Lower leg skin (tissue), 4 donors: ENCODE measurements around the gene GABARAPL2. TPM values are rescaled to one million over a fixed set of nuclear protein-coding genes. Genes with fewer than 3 reads are reported as not detected.

Source experiments
- DNase-seq, 2 donors: peaks; one replicate each; pipeline ENCODE4 v3.0.0-alpha.2; 2019; ENCODE audit warnings: low spot score in 2 of 2
- H3K4me3 ChIP-seq: fragments of 200-600 bp; sonication (generic); 2 replicates; pipeline ENCODE4 v1.5.1; 2017; ENCODE audit warnings: mild to moderate bottlenecking, low read depth; ENCODE audit not compliant: poor library complexity, severe bottlenecking
- CTCF ChIP-seq, 3 donors: fragments of 450-650 bp; IDR thresholded peaks; one replicate each; pipeline ENCODE4 v1.5.1; 2016; ENCODE audit warnings: antibody characterized with exemption in 3 of 3, mild to moderate bottlenecking in 3 of 3, moderate library complexity in 2 of 3
- POLR2A ChIP-seq, 2 donors: fragments of 450-650 bp; IDR thresholded peaks; one replicate each; pipeline ENCODE4 v1.6.1; 2016 to 2017; ENCODE audit warnings: antibody characterized with exemption in 2 of 2, mild to moderate bottlenecking in 1 of 2, moderate library complexity in 1 of 2
- WGBS, 2 donors: methylation state at CpG; one replicate each; pipeline ENCODE4 v1.1.5; 2018; 5-methylcytosine and 5-hydroxymethylcytosine counted together
- intact Hi-C: fragments of 100-400 bp; cut with DNase I; formaldehyde crosslinking; loops from one replicate; pipeline ENCODE4 v1.15.0; 2023; ENCODE audit warnings: low total_unique reads
- total RNA-seq, 4 donors: library from RNA; depleted of rRNA; stranded (reverse); fragments of >200 nt; gene quantifications; one replicate each; pipeline ENCODE4 v1.1.0, GENCODE V29; 2016

GABARAPL2 gene
- total RNA-seq, 4 donors from 2014 or later = 119 to 176 (median 149) TPM

- H3K4me3 ChIP-seq = no peak overlapping the region
- no peak for DNase-seq
- 87 to 97% methylated on average over 3 of the region's 3 CpGs for WGBS, 2 donors
- intact Hi-C loops = no loop called here
- TF ChIP-seq CTCF (IDR thresholded peaks at IDR 0.05) = no peak
- no peak for TF ChIP-seq POLR2A (IDR thresholded peaks at IDR 0.05)
Measured at GRCh38 chr16:75617121-75617520, 50.9 kb downstream of the GABARAPL2 start.

GRCh38 chr16:75618780-75619179, 52.6 kb downstream of the GABARAPL2 start:
- 86 to 100% methylated on average over 2 of the region's 2 CpGs for WGBS, 2 donors
- H3K4me3 ChIP-seq = no peak overlapping the region
- intact Hi-C loops = no loop called here
- DNase-seq = no peak
- no peak for TF ChIP-seq CTCF (IDR thresholded peaks at IDR 0.05)
- no peak for TF ChIP-seq POLR2A (IDR thresholded peaks at IDR 0.05)

- WGBS, 2 donors = 86 to 89% methylated on average over 20 of the region's 20 CpGs
- DNase-seq = no peak
- H3K4me3 ChIP-seq = no peak overlapping the region
- no peak for TF ChIP-seq POLR2A (IDR thresholded peaks at IDR 0.05)
- TF ChIP-seq CTCF (IDR thresholded peaks at IDR 0.05) = no peak
- intact Hi-C loops = loop anchor here (10.0 kb wide), 1 partner anchor 156 kb away; the partner anchor contains the start of gene TMEM170A
Measured at GRCh38 chr16:75620326-75621169, 54.4 kb downstream of the GABARAPL2 start.

- no peak for DNase-seq
- WGBS, 2 donors = 9 to 10% methylated on average over 2 of the region's 2 CpGs
Measured at GRCh38 chr16:75621170-75621477, 54.9 kb downstream of the GABARAPL2 start.

GRCh38 chr16:75622761-75623605, 56.8 kb downstream of the GABARAPL2 start, which contains the start of gene ADAT1:
Gene ADAT1, minus strand, starts transcription at chr16:75623281. Its CDS starts 2,482 bp downstream, at chr16:75620799.
- TF ChIP-seq CTCF (IDR thresholded peaks at IDR 0.05) = no peak
- peak in 1 of 2 donors; percentile 13 for TF ChIP-seq POLR2A (IDR thresholded peaks at IDR 0.05)
- intact Hi-C loops = loop anchor here (10.0 kb wide), 1 partner anchor 158 kb away; the partner anchor contains the start of gene TMEM170A
- peak within 1 kb of the TSS; percentile 57 for H3K4me3 ChIP-seq
- peak; percentile 98 to 100 for DNase-seq
- 0 to 1% methylated on average over 42 to 53 of the region's 62 CpGs for WGBS, 2 donors

More at GRCh38 chr16:75621170-75621477, 54.9 kb downstream of the GABARAPL2 start:
- no peak overlapping the region for H3K4me3 ChIP-seq
- intact Hi-C loops = loop anchor here (10.0 kb wide), 1 partner anchor 156 kb away; the partner anchor contains the start of gene TMEM170A
- TF ChIP-seq CTCF (IDR thresholded peaks at IDR 0.05) = no peak
- no peak for TF ChIP-seq POLR2A (IDR thresholded peaks at IDR 0.05)
